ENCODE data around the gene HIC1.

HIC1 gene

DNA sequence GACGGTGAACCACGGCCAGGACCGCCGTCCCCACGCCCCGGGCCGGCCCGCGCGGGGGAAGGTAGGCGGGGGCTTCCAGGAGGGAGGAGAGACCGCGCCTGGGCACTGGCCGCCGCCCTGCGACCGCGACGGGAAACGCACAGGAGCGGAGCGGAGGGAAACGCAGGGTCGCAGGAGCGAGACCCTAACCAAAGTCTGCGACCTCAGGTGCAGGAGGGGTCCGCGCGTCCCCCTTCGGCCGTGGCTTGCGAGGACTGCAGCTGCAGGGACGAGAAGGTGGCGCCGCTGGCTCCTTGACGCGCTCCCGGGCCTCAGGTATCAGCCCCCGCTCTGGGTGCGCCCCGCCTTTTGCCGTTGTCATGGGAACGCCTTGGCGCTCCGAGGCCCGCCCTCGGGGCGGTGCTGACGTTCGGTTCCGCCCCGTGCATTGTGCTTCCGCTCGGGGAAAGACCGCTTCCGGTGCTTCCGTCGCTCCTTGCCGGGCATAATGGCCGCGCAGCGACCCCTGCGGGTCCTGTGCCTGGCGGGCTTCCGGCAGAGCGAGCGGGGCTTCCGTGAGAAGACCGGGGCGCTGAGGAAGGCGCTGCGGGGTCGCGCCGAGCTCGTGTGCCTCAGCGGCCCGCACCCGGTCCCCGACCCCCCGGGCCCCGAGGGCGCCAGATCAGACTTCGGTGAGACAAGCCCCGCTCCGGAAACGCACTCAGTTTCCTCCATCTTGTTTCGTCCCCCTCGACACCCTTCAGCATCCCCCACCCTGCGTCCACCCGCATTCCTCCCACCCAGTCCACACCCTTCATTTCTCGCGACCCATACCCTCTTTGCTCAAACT is 13.1 kb upstream of the HIC1 start, which contains the start of gene OVCA2:
TSS of gene OVCA2 (plus strand) at position 462 of the 829 bp plus-strand sequence. CDS start at position 488, 26 bp downstream.
- Histone ChIP-seq H3K9me3 (ENCODE audit: control insufficient read depth, low read length) (no peaks in the 10 kb centered on the region), H2AK5ac (ENCODE audit: low read length, severe bottlenecking) (peak within 1 kb of the TSS; percentile 36), H3K4me1 (ENCODE audit: control insufficient read depth, insufficient read depth, low read depth, low read length) (peaks cover 20% of the 10 kb centered on the region)

DNA sequence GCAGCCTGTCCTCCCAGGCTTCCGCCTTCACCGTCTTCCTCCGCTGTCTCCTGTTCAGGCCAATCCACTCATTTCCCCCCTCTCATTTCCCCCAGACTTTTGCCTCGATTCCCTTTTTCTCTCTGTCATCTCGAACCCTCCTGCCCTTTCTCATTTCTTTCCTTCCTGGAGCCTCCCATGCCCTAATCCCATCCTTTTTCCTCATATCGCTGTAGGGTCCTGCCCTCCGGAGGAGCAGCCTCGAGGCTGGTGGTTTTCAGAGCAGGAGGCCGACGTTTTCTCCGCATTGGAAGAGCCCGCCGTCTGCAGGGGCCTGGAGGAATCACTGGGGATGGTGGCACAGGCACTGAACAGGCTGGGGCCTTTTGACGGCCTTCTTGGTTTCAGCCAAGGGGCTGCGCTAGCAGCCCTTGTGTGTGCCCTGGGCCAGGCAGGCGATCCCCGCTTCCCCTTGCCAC is 12.5 kb upstream of the HIC1 start:
- Histone ChIP-seq H3K4me2 (ENCODE audit: low read length, poor library complexity, severe bottlenecking) (peak overlapping the region; percentile 91), H3K18ac (ENCODE audit: low read depth in 1 of 2, low read length in 2 of 2) (peak overlapping the region; percentile 88 to 94), H4K91ac (ENCODE audit: low read length) (peak overlapping the region; percentile 87), H3K36me3 (ENCODE audit: control insufficient read depth in 1 of 2, insufficient read depth in 2 of 2, low read depth in 1 of 2, low read length in 2 of 2) (peaks cover 43 to 45% of the 10 kb centered on the region in 2 experiments), H2BK120ac (ENCODE audit: low read depth, low read length) (peak overlapping the region; percentile 74), H3K4ac (ENCODE audit: low read depth in 1 of 2, low read length in 2 of 2) (peak overlapping the region; percentile 80 to 91), H2BK12ac (ENCODE audit: low read length in 2 of 2) (peak overlapping the region in 1 of 2 experiments; percentile 23), H3K79me1 (replicated peaks; ENCODE audit: low read length, poor library complexity, severe bottlenecking) (peaks cover 21% of the 10 kb centered on the region), H3K27ac (ENCODE audit: low read length, poor library complexity, severe bottlenecking) (peak overlapping the region; percentile 68), H2BK5ac (ENCODE audit: low read depth, low read length, poor library complexity, severe bottlenecking) (peak overlapping the region; percentile 91), H3K23ac (ENCODE audit: low read length in 2 of 2) (no peak overlapping the region), H3K4me3 (ENCODE audit: insufficient read depth in 1 of 2, low read depth in 1 of 2, low read length in 2 of 2) (peak overlapping the region; percentile 81 to 91), H2BK15ac (ENCODE audit: low read depth, poor library complexity, severe bottlenecking) (no peak overlapping the region), H2AFZ (ENCODE audit: low read depth, low read length) (no peak overlapping the region), H3K14ac (ENCODE audit: low read length in 2 of 2) (peak overlapping the region in 1 of 2 experiments; percentile 78), H3K4me1 (ENCODE audit: control insufficient read depth, insufficient read depth, low read depth, low read length) (peaks cover 20% of the 10 kb centered on the region), H3K27me3 (ENCODE audit: control insufficient read depth in 1 of 2, insufficient read depth in 1 of 2, low read length in 2 of 2) (no peaks in the 10 kb centered on the region), H3K9ac (ENCODE audit: low read length) (peak overlapping the region; percentile 91), H4K8ac (ENCODE audit: low read length) (peak overlapping the region; percentile 95), H3K9me3 (ENCODE audit: control insufficient read depth, low read length) (no peaks in the 10 kb centered on the region), H2AK5ac (ENCODE audit: low read length, severe bottlenecking) (peak overlapping the region; percentile 36)
- DNase-seq: peak; percentile 67
- WGBS: 45% methylated on average over 17 of the region's 17 CpGs

More for the DNA sequence above, 13.1 kb upstream of the HIC1 start, which contains the start of gene OVCA2:
- Histone ChIP-seq H2BK5ac (ENCODE audit: low read depth, low read length, poor library complexity, severe bottlenecking) (peak within 1 kb of the TSS; percentile 91), H3K4ac (ENCODE audit: low read depth in 1 of 2, low read length in 2 of 2) (peak within 1 kb of the TSS; percentile 80 to 91), H3K36me3 (ENCODE audit: control insufficient read depth in 1 of 2, insufficient read depth in 2 of 2, low read depth in 1 of 2, low read length in 2 of 2) (peaks cover 50 to 51% of the 10 kb centered on the region in 2 experiments), H3K27ac (ENCODE audit: low read length, poor library complexity, severe bottlenecking) (peak within 1 kb of the TSS; percentile 68), H3K79me1 (replicated peaks; ENCODE audit: low read length, poor library complexity, severe bottlenecking) (peaks cover 21% of the 10 kb centered on the region), H3K27me3 (ENCODE audit: control insufficient read depth in 1 of 2, insufficient read depth in 1 of 2, low read length in 2 of 2) (no peaks in the 10 kb centered on the region), H3K14ac (ENCODE audit: low read length in 2 of 2) (peak within 1 kb of the TSS in 1 of 2 experiments; percentile 84), H3K4me3 (ENCODE audit: insufficient read depth in 1 of 2, low read depth in 1 of 2, low read length in 2 of 2) (peak within 1 kb of the TSS; percentile 91), H3K9ac (ENCODE audit: low read length) (peak within 1 kb of the TSS; percentile 91), H2BK120ac (ENCODE audit: low read depth, low read length) (peak within 1 kb of the TSS; percentile 74), H2BK12ac (ENCODE audit: low read length in 2 of 2) (peak within 1 kb of the TSS; percentile 23 to 68), H4K8ac (ENCODE audit: low read length) (peak within 1 kb of the TSS; percentile 95), H2AFZ (ENCODE audit: low read depth, low read length) (peak within 1 kb of the TSS; percentile 94), H3K18ac (ENCODE audit: low read depth in 1 of 2, low read length in 2 of 2) (peak within 1 kb of the TSS; percentile 94 to 98), H3K23ac (ENCODE audit: low read length in 2 of 2) (peak within 1 kb of the TSS in 1 of 2 experiments; percentile 75), H4K91ac (ENCODE audit: low read length) (peak within 1 kb of the TSS; percentile 87), H2BK15ac (ENCODE audit: low read depth, poor library complexity, severe bottlenecking) (no peak within 1 kb of the TSS), H3K4me2 (ENCODE audit: low read length, poor library complexity, severe bottlenecking) (peak within 1 kb of the TSS; percentile 91)
- WGBS: under 1% methylated on average over 90 of the region's 93 CpGs
- DNase-seq: peak; percentile 95

GRCh38 chr17:2042933-2043332 is 12.0 kb upstream of the HIC1 start:
- Histone ChIP-seq H3K14ac (ENCODE audit: low read length in 2 of 2) (no peak overlapping the region), H3K79me1 (replicated peaks; ENCODE audit: low read length, poor library complexity, severe bottlenecking) (peaks cover 21% of the 10 kb centered on the region), H3K27ac (ENCODE audit: low read length, poor library complexity, severe bottlenecking) (peak overlapping the region; percentile 68), H3K36me3 (ENCODE audit: control insufficient read depth in 1 of 2, insufficient read depth in 2 of 2, low read depth in 1 of 2, low read length in 2 of 2) (peaks cover 38 to 40% of the 10 kb centered on the region in 2 experiments), H3K9me3 (ENCODE audit: control insufficient read depth, low read length) (no peaks in the 10 kb centered on the region), H3K4me2 (ENCODE audit: low read length, poor library complexity, severe bottlenecking) (peak overlapping the region; percentile 91), H2AK5ac (ENCODE audit: low read length, severe bottlenecking) (peak overlapping the region; percentile 24), H2AFZ (ENCODE audit: low read depth, low read length) (no peak overlapping the region), H3K27me3 (ENCODE audit: control insufficient read depth in 1 of 2, insufficient read depth in 1 of 2, low read length in 2 of 2) (no peaks in the 10 kb centered on the region), H2BK15ac (ENCODE audit: low read depth, poor library complexity, severe bottlenecking) (no peak overlapping the region), H2BK5ac (ENCODE audit: low read depth, low read length, poor library complexity, severe bottlenecking) (no peak overlapping the region), H3K4me3 (ENCODE audit: insufficient read depth in 1 of 2, low read depth in 1 of 2, low read length in 2 of 2) (peak overlapping the region in 1 of 2 experiments; percentile 91), H3K4me1 (ENCODE audit: control insufficient read depth, insufficient read depth, low read depth, low read length) (peaks cover 20% of the 10 kb centered on the region), H3K18ac (ENCODE audit: low read depth in 1 of 2, low read length in 2 of 2) (no peak overlapping the region), H4K91ac (ENCODE audit: low read length) (peak overlapping the region; percentile 87), H4K8ac (ENCODE audit: low read length) (no peak overlapping the region), H2BK120ac (ENCODE audit: low read depth, low read length) (no peak overlapping the region), H2BK12ac (ENCODE audit: low read length in 2 of 2) (no peak overlapping the region), H3K4ac (ENCODE audit: low read depth in 1 of 2, low read length in 2 of 2) (peak overlapping the region in 1 of 2 experiments; percentile 80), H3K9ac (ENCODE audit: low read length) (peak overlapping the region; percentile 91), H3K23ac (ENCODE audit: low read length in 2 of 2) (no peak overlapping the region)
- WGBS: 96% methylated on average over 5 of the region's 5 CpGs
- peak; percentile 22 for DNase-seq

DNA sequence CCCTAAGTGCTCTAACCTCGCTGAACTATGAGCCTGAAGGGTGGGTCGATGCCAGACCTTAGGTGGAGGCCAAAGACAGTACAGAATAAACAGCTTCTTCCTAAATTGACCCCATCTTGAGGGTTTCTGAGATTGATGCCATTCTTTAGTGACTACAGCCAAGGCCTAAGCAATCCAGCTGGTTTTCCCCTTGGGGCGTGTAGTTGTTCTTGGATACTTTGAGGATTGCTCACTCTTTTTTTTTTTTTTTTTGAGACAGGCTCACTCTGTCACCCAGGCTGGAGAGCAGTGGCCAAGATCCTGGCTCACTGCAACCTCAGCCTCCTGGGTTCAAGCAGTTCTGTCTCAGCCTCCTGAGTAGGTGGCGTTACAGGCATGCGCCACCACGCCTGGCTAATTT is 11.1 kb upstream of the HIC1 start:
- H3K27me3 ChIP-seq (ENCODE audit: control insufficient read depth in 1 of 2, insufficient read depth in 1 of 2, low read length in 2 of 2): no peaks in the 10 kb centered on the region
- H2BK15ac ChIP-seq (ENCODE audit: low read depth, poor library complexity, severe bottlenecking): no peak overlapping the region
- H4K8ac ChIP-seq (ENCODE audit: low read length): no peak overlapping the region
- H3K4ac ChIP-seq (ENCODE audit: low read depth in 1 of 2, low read length in 2 of 2): no peak overlapping the region
- H3K4me3 ChIP-seq (ENCODE audit: insufficient read depth in 1 of 2, low read depth in 1 of 2, low read length in 2 of 2): peak overlapping the region in 1 of 2 experiments; percentile 91
- DNase-seq: peak; percentile 77
- H3K18ac ChIP-seq (ENCODE audit: low read depth in 1 of 2, low read length in 2 of 2): no peak overlapping the region
- no peak overlapping the region for H3K27ac ChIP-seq (ENCODE audit: low read length, poor library complexity, severe bottlenecking)
- no peak overlapping the region for H2BK12ac ChIP-seq (ENCODE audit: low read length in 2 of 2)
- no peak overlapping the region for H3K14ac ChIP-seq (ENCODE audit: low read length in 2 of 2)
- peaks cover 21% of the 10 kb centered on the region for H3K79me1 ChIP-seq (replicated peaks; ENCODE audit: low read length, poor library complexity, severe bottlenecking)
- no peak overlapping the region for H2BK120ac ChIP-seq (ENCODE audit: low read depth, low read length)
- H3K23ac ChIP-seq (ENCODE audit: low read length in 2 of 2): no peak overlapping the region
- H3K9ac ChIP-seq (ENCODE audit: low read length): peak overlapping the region; percentile 91
- WGBS: 78% methylated on average over 5 of the region's 6 CpGs
- H2AFZ ChIP-seq (ENCODE audit: low read depth, low read length): no peak overlapping the region
- peaks cover 32 to 33% of the 10 kb centered on the region in 2 experiments for H3K36me3 ChIP-seq (ENCODE audit: control insufficient read depth in 1 of 2, insufficient read depth in 2 of 2, low read depth in 1 of 2, low read length in 2 of 2)
- H3K4me1 ChIP-seq (ENCODE audit: control insufficient read depth, insufficient read depth, low read depth, low read length): peaks cover 22% of the 10 kb centered on the region
- H2BK5ac ChIP-seq (ENCODE audit: low read depth, low read length, poor library complexity, severe bottlenecking): no peak overlapping the region
- H3K4me2 ChIP-seq (ENCODE audit: low read length, poor library complexity, severe bottlenecking): no peak overlapping the region
- H2AK5ac ChIP-seq (ENCODE audit: low read length, severe bottlenecking): no peak overlapping the region
- H4K91ac ChIP-seq (ENCODE audit: low read length): no peak overlapping the region
- H3K9me3 ChIP-seq (ENCODE audit: control insufficient read depth, low read length): no peaks in the 10 kb centered on the region

All from mesenchymal stem cell (in vitro differentiated cells and primary cell).